ENCODE measurements around the gene CDK14. TPM values are rescaled to one million over a fixed set of nuclear protein-coding genes. Genes with fewer than 3 reads are reported as not detected.

The CDK14 gene
- total and polyA plus RNA-seq, 10 of the 15 experiments (the other 5 are each of a cell fraction or from before 2014, with no cell fraction given) = 6.5 to 61.3 (median 24.2) TPM

- TF ChIP-seq RELB (IDR thresholded peaks at IDR 0.05; ENCODE audit: low read depth) = no peak
- TF ChIP-seq PBX3 (IDR thresholded peaks at IDR 0.05; ENCODE audit: insufficient replicate concordance, low read depth, low read length) = no peak
- TF ChIP-seq TAF1 (IDR thresholded peaks at IDR 0.05; ENCODE audit: borderline replicate concordance, low read depth, low read length) = no peak
- no peak for TF ChIP-seq GABPA (IDR thresholded peaks at IDR 0.05; ENCODE audit: low read depth)
These were observed 45.1 kb upstream of the CDK14 start (continued) for GRCh38 chr7:90551036-90551435.

GRCh38 chr7:90552521-90552920 lies 43.6 kb upstream of the CDK14 start:
- Histone ChIP-seq H3K4me3 (no peak overlapping the region), H3K4me1 (ENCODE audit: control insufficient read depth, insufficient read depth, low read length) (no peaks in the 10 kb centered on the region), H3K27ac (ENCODE audit: control insufficient read depth, insufficient read depth) (no peak overlapping the region), H3K9me3 (replicated peaks; ENCODE audit: control insufficient read depth, insufficient read depth, low read length) (no peaks in the 10 kb centered on the region), H3K27me3 (replicated peaks in 1 of 2; ENCODE audit: control insufficient read depth in 2 of 2, insufficient read depth in 2 of 2, low read length in 1 of 2) (no peaks in the 10 kb centered on the region), H3K36me3 (ENCODE audit: control insufficient read depth in 2 of 2, insufficient read depth in 2 of 2, low read length in 1 of 2) (no peaks in the 10 kb centered on the region), H4K20me1 (ENCODE audit: control insufficient read depth, insufficient read depth) (no peaks in the 10 kb centered on the region), H3K79me2 (ENCODE audit: control insufficient read depth, insufficient read depth, low read length) (no peaks in the 10 kb centered on the region), H3K4me2 (ENCODE audit: control insufficient read depth, insufficient read depth) (no peak overlapping the region), H3K9ac (ENCODE audit: control insufficient read depth, insufficient read depth, low read length) (no peak overlapping the region), H2AFZ (ENCODE audit: control insufficient read depth, low read depth, low read length) (no peak overlapping the region)
- TF ChIP-seq ELK1 (IDR thresholded peaks at IDR 0.05; ENCODE audit: low read depth, low read length) = no peak
- TF ChIP-seq RAD21 (IDR thresholded peaks at IDR 0.05; ENCODE audit: insufficient read depth, low read depth, low read length) = peak; percentile 31; the same call in 1 of the 2 replicates
- TF ChIP-seq NRF1 (conservative IDR thresholded peaks at IDR 0.05; ENCODE audit: low read depth, low read length) = no peak
- ATAC-seq (peak; percentile 63), DNase-seq (ENCODE audit: low read depth, low spot score) (no peak), FAIRE-seq (no peak)
- intact Hi-C loops (cut with micrococcal nuclease; ENCODE audit: unreplicated experiment) (loop anchor here (1.0 to 5.0 kb wide), 2 partner anchors 77 to 480 kb away; no protein-coding TSS in a partner anchor), in situ Hi-C loops (cut with MboI) (no loop called here)
- POLR2A ChIA-PET = no interaction called here
- 0% methylated on average over 1 of the region's 1 CpG for WGBS (ENCODE audit: insufficient coverage, insufficient replicate concordance, low lambda C conversion rate, missing lambda C conversion rate)
- RAD21 ChIA-PET (ENCODE audit: unreplicated experiment) = interaction anchor here (0.6 kb wide), 1 partner anchor 482 kb away, joined by 3 read pairs; no protein-coding TSS in a partner anchor
- BruUV-seq (replicated peaks) = no TSS peak
- SMC1A ChIA-PET (ENCODE audit: uncharacterized antibody, unreplicated experiment) = interaction anchor here (1.0 to 1.6 kb wide), 3 partner anchors 54 to 482 kb away, joined by 3 to 5 read pairs (median 4); no protein-coding TSS in a partner anchor
- CTCF ChIA-PET = interaction anchor here (0.8 to 3.6 kb wide), 4 partner anchors 11 to 482 kb away, joined by 3 to 20 read pairs (median 4); no protein-coding TSS in a partner anchor

Data from GM12878 (cell line).